Lung (tissue), 12 donors: ENCODE measurements around the gene MYH10. TPM values are rescaled to one million over a fixed set of nuclear protein-coding genes. Genes with fewer than 3 reads are reported as not detected.

ENCODE experiments used
- ATAC-seq: fragments of 200-7000 bp; cut with Tn5 transposase; one replicate; pipeline ENCODE4 v1.9.1; 2020; ENCODE audit warnings: moderate number of reproducible peaks; ENCODE audit not compliant: insufficient read depth, low FRiP score
- DNase-seq, 3 donors: peaks; one replicate each; pipeline ENCODE4 v3.0.0-alpha.2; 2013 to 2017
- H3K27ac ChIP-seq, 2 donors: one replicate each; pipeline ENCODE4 v1.5.1; 2013; ENCODE audit warnings: mild to moderate bottlenecking in 2 of 2, moderate library complexity in 2 of 2, control low read depth in 1 of 2, inconsistent platforms in 1 of 2, low read depth in 1 of 2, low read length in 1 of 2
- H3K27me3 ChIP-seq, 3 donors: one replicate each; pipeline ENCODE4 v1.5.1; 2013; ENCODE audit warnings: low read length in 2 of 3; ENCODE audit not compliant: control insufficient read depth in 3 of 3, insufficient read depth in 3 of 3
- H3K36me3 ChIP-seq, 4 donors: one replicate each; pipeline ENCODE4 v1.5.1; 2013; ENCODE audit warnings: low read length in 4 of 4, mild to moderate bottlenecking in 1 of 4, moderate library complexity in 1 of 4; ENCODE audit not compliant: control insufficient read depth in 4 of 4, insufficient read depth in 4 of 4
- H3K4me1 ChIP-seq, 5 donors: one replicate each; pipeline ENCODE4 v1.5.1; 2013; ENCODE audit warnings: low read length in 5 of 5, mild to moderate bottlenecking in 2 of 5, moderate library complexity in 1 of 5; ENCODE audit not compliant: control insufficient read depth in 5 of 5, insufficient read depth in 5 of 5
- H3K4me3 ChIP-seq: one replicate; pipeline ENCODE4 v1.5.1; 2013; ENCODE audit warnings: mild to moderate bottlenecking, control low read depth, moderate library complexity
- H3K9ac ChIP-seq, 2 donors: one replicate each; pipeline ENCODE4 v1.5.1; 2013; ENCODE audit warnings: low read length in 2 of 2, control low read depth in 1 of 2; ENCODE audit not compliant: insufficient read depth in 1 of 2
- H3K9me3 ChIP-seq, 4 donors: one replicate each; pipeline ENCODE4 v1.5.1; 2013; ENCODE audit warnings: low read length in 3 of 4, mild to moderate bottlenecking in 1 of 4, moderate library complexity in 1 of 4; ENCODE audit not compliant: control insufficient read depth in 4 of 4, insufficient read depth in 3 of 4
- WGBS, 2 donors: extraction: QIAGEN DNeasy Blood & Tissue Kit; methylation state at CpG; one replicate each; pipeline ENCODE4 v1.1.7; 2013; 5-methylcytosine and 5-hydroxymethylcytosine counted together
- polyA plus RNA-seq, 2 donors: library from polyadenylated mRNA; stranded (reverse); fragments of 200-250 nt; gene quantifications; one replicate each; pipeline ENCODE4 v1.2.1, GENCODE V29; 2013
- total RNA-seq, 2 donors: library from RNA; depleted of rRNA in 1 of 2; stranded (reverse); fragments of >200 nt in 1 of 2; gene quantifications; one replicate each; pipeline ENCODE4 v1.2.1, GENCODE V29; 2014 to 2021
- TF ChIP-seq, protein P1 (sequence below): IDR thresholded peaks from 2 replicates; pipeline ENCODE4 v1.5.1; 2012; ENCODE audit warnings: mild to moderate bottlenecking; ENCODE audit errors: control extremely low read depth, extremely low read depth
- donor health status: control.
- donor health status: control.
- donor health status: Bipolar disorder and iron deficiency.
- donor health status: healthy.
- donor health status: DM: yes; HTN: yes; CAD: no.

Gene MYH10
- total and polyA plus RNA-seq, 4 donors = 9.6 to 194 (median 44.7) TPM

DNA sequence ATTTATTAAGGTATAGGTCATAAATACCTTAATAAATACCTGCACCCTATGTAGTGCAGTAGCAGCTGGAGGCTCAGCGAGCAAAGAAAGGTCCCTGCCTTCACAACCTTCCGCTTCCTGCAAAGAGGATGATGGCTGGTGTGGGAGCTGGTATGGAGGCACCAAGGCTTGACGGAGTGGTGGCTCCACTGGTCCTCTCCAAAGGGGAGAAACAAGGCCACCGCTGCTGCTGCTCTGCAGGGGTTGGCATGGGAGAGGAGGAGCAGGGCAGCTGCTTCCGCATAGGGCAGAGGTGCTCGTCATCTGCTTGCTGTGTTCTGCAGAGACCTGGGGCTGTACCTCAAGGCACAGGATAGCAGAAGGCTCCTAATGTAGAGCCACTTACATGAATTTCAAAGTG lies 142.0 kb downstream of the MYH10 start:
- Histone ChIP-seq H3K9ac (no peak overlapping the region), H3K4me1 (no peaks in the 10 kb centered on the region), H3K36me3 (peaks cover 24 to 74% (median 44%) of the 10 kb centered on the region in 4 donors), H3K9me3 (peaks cover 0 to 2% (median under 1%) of the 10 kb centered on the region in 4 donors), H3K27me3 (no peaks in the 10 kb centered on the region), H3K27ac (no peak overlapping the region), H3K4me3 (no peak overlapping the region)
- TF ChIP-seq, protein P1, sequence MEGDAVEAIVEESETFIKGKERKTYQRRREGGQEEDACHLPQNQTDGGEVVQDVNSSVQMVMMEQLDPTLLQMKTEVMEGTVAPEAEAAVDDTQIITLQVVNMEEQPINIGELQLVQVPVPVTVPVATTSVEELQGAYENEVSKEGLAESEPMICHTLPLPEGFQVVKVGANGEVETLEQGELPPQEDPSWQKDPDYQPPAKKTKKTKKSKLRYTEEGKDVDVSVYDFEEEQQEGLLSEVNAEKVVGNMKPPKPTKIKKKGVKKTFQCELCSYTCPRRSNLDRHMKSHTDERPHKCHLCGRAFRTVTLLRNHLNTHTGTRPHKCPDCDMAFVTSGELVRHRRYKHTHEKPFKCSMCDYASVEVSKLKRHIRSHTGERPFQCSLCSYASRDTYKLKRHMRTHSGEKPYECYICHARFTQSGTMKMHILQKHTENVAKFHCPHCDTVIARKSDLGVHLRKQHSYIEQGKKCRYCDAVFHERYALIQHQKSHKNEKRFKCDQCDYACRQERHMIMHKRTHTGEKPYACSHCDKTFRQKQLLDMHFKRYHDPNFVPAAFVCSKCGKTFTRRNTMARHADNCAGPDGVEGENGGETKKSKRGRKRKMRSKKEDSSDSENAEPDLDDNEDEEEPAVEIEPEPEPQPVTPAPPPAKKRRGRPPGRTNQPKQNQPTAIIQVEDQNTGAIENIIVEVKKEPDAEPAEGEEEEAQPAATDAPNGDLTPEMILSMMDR = no peak
- 95 to 96% methylated on average over 6 of the region's 6 CpGs for WGBS, 2 donors
- DNase-seq = no peak
- ATAC-seq = no peak

DNA sequence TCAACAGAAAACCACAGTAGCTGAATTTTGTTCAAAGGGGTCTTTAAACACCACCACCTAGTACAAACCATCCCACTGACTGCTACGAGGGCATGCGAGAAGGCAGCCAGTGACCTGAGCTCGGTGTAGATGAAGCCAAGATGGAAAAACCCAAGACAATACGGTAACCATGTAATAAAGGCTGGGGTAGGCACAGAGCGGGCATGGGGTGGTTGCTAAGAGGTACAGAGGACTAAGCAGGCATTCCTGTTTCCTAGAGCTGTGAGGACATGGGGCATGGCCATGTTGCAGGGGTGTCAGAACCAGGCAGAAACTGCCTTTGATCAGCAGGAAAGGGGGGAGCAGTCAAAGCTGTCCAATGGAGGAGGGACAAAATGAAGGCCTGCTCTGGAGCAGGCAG lies 142.8 kb downstream of the MYH10 start:
- no peaks in the 10 kb centered on the region for H3K4me1 ChIP-seq
- H3K36me3 ChIP-seq = peaks cover 19 to 79% (median 45%) of the 10 kb centered on the region in 4 donors
- H3K9me3 ChIP-seq = peaks cover 0 to 2% (median under 1%) of the 10 kb centered on the region in 4 donors
- H3K27ac ChIP-seq = no peak overlapping the region
- no peak overlapping the region for H3K9ac ChIP-seq
- ATAC-seq (no peak), DNase-seq (no peak)
- TF ChIP-seq, protein P1 = no peak
- 98% methylated on average over 5 of the region's 5 CpGs for WGBS, 2 donors
- no peak overlapping the region for H3K4me3 ChIP-seq
- no peaks in the 10 kb centered on the region for H3K27me3 ChIP-seq

DNA sequence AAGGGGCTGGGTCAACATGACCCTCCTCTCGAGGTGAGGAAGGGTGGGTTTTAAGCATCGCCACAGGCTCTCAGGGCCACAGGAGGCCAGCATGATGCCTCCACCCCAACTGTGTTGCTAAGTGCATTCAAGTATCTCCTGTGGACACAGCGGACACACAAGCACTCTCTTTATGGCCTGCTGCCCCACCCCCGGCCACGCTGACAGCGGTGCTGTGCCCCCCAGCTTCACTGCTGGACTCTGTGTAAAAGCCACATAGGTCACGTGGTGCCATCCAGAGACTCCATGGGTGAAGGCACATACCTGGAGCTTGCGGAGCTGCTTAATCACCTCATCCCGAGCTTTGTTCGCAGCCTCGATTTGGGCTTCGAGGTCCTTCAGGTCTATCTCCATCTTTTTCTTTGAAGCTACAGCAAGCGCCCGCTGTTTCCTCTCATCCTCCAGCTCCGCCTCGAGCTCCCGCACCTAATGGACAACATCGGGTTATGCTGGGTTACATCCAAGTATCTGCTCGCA lies 143.3 kb downstream of the MYH10 start:
- Histone ChIP-seq H3K27me3 (no peaks in the 10 kb centered on the region), H3K9me3 (peaks cover 0 to 2% (median under 1%) of the 10 kb centered on the region in 4 donors), H3K9ac (no peak overlapping the region), H3K36me3 (peaks cover 18 to 82% (median 47%) of the 10 kb centered on the region in 4 donors), H3K27ac (no peak overlapping the region), H3K4me3 (no peak overlapping the region), H3K4me1 (peaks cover 0 to under 1% (median 0%) of the 10 kb centered on the region in 5 donors)
- ATAC-seq = no peak
- whole genome bisulfite sequencing, 2 donors = 87 to 92% methylated on average over 19 of the region's 19 CpGs
- TF ChIP-seq, protein P1 = no peak
- no peak for DNase-seq

DNA sequence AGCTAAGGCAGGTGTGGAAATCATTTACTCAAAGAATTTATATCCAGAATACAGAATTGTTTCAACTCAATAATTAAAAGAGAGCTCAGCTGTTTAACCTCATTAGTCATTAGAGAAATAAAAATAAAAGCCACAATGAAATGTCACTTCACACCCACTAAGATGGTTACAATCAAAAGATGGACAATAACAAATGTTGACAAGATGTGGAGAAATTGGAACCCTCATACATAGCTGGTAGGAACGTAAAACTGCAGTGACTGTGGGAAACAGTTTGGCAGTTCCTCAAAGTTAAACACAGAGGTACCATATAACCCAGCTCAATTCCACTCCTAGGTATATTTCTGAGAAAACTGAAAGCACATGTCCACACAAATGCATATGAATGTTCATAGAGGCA lies 145.0 kb downstream of the MYH10 start:
- Histone ChIP-seq H3K27me3 (no peaks in the 10 kb centered on the region), H3K9me3 (peaks cover 0 to 2% (median under 1%) of the 10 kb centered on the region in 4 donors), H3K27ac (no peak overlapping the region), H3K36me3 (peaks cover 14 to 82% (median 50%) of the 10 kb centered on the region in 4 donors), H3K9ac (no peak overlapping the region), H3K4me1 (peaks cover 0 to 2% (median 0%) of the 10 kb centered on the region in 5 donors), H3K4me3 (no peak overlapping the region)
- 94 to 97% methylated on average over 1 of the region's 1 CpG for WGBS, 2 donors
- TF ChIP-seq, protein P1 = no peak
- ATAC-seq (no peak), DNase-seq (no peak)
